Right atrium auricular region (tissue), 2 donors: Measurements from ENCODE around the gene SUN2. TPM values are rescaled to one million over a fixed set of nuclear protein-coding genes. Genes with fewer than 3 reads are reported as not detected.

Experiments used
- DNase-seq: peaks from one replicate; pipeline ENCODE4 v3.0.0-alpha.2; 2019; ENCODE audit warnings: low spot score
- H3K27ac ChIP-seq, 2 donors: fragments of 200-600 bp; sonication (generic); 1 replicate in 1 of 2; 2 replicates in 1 of 2; pipeline ENCODE4 v1.5.1; 2016 to 2019
- H3K27me3 ChIP-seq, 2 donors: fragments of 200-600 bp; sonication (generic); one replicate each; pipeline versions ENCODE4 v1.5.1 to v1.6.0; 2017 to 2019
- H3K36me3 ChIP-seq: fragments of 200-600 bp; sonication (generic); one replicate; pipeline ENCODE4 v1.5.1; 2016
- H3K4me1 ChIP-seq, 2 donors: fragments of 200-600 bp; sonication (generic); one replicate each; pipeline versions ENCODE4 v1.5.1 to v1.6.0; 2017 to 2019
- H3K4me3 ChIP-seq, 2 donors: fragments of 200-600 bp; sonication (generic); 1 replicate in 1 of 2; 2 replicates in 1 of 2; pipeline ENCODE4 v1.5.1; 2017 to 2019; ENCODE audit warnings: mild to moderate bottlenecking in 1 of 2, moderate library complexity in 1 of 2
- H3K9me3 ChIP-seq, 2 donors: fragments of 200-600 bp; sonication (generic); one replicate each; pipeline ENCODE4 v1.5.1; 2019
- total RNA-seq, 2 donors: library from RNA; depleted of rRNA; stranded (reverse); fragments of >200 nt; gene quantifications; one replicate each; pipeline ENCODE4 v1.1.0, GENCODE V29; 2016
- TF ChIP-seq, protein P1 (sequence below), 2 donors: fragments of 200-600 bp; sonication (generic); IDR thresholded peaks; one replicate each; pipeline ENCODE4 v1.5.1; 2019; ENCODE audit warnings: antibody characterized with exemption in 2 of 2

The SUN2 gene
- total RNA-seq, 2 donors from 2014 or later: 155 to 252 TPM

DNA sequence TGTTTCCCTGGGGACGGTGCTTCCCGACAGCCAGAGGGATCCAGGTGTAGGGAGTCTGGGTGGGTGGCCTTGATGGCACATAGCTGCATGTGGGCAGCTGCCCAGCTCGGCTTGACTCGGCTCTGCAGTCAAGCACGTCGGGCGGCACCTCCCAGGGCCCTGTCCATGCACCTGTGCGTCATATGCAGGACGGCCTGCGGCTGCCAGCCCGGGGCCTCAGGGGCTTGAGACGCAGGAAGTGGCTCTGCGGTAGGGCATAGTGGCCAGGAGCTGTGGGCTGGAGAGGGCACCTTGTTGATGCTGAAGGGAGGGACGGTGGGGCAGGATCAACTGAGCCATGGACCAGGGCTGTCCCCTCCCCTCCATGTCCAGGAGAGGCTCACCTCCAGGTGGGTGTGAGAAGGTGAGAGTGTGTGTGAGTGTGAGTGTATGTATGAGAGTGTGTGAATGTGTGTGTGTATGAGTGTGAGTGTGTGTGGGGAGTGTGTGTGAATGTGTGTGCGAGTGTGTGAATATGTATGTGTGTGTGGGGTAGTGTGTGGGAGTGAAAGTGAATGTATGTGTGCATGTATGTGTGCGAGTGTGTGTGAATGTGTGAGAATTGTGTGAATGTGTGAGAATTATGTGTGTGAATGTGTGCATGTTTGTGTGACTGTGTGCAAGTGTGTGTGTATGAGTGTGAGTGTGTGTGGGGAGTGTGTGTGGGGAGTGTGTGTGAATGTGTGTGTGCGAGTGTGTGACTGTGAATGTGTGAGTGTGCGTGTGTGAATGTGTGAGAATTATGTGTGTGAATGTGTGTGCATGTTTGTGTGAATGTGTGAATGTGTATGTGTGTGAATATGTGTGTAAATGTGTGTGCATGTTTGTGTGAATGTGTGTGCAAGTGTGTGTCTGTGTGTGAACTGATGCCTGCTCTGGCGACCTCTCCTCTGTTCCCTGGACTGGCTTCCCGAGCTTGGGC, 5.7 kb upstream of the SUN2 start:
- Histone ChIP-seq H3K9me3 (no peaks in the 10 kb centered on the region), H3K4me1 (peaks cover 0 to 10% of the 10 kb centered on the region in 2 donors), H3K27me3 (no peaks in the 10 kb centered on the region), H3K36me3 (no peaks in the 10 kb centered on the region), H3K27ac (no peak overlapping the region), H3K4me3 (no peak overlapping the region)
- TF ChIP-seq, protein P1, sequence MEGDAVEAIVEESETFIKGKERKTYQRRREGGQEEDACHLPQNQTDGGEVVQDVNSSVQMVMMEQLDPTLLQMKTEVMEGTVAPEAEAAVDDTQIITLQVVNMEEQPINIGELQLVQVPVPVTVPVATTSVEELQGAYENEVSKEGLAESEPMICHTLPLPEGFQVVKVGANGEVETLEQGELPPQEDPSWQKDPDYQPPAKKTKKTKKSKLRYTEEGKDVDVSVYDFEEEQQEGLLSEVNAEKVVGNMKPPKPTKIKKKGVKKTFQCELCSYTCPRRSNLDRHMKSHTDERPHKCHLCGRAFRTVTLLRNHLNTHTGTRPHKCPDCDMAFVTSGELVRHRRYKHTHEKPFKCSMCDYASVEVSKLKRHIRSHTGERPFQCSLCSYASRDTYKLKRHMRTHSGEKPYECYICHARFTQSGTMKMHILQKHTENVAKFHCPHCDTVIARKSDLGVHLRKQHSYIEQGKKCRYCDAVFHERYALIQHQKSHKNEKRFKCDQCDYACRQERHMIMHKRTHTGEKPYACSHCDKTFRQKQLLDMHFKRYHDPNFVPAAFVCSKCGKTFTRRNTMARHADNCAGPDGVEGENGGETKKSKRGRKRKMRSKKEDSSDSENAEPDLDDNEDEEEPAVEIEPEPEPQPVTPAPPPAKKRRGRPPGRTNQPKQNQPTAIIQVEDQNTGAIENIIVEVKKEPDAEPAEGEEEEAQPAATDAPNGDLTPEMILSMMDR (IDR thresholded peaks at IDR 0.05): no peak
- no peak for DNase-seq

DNA sequence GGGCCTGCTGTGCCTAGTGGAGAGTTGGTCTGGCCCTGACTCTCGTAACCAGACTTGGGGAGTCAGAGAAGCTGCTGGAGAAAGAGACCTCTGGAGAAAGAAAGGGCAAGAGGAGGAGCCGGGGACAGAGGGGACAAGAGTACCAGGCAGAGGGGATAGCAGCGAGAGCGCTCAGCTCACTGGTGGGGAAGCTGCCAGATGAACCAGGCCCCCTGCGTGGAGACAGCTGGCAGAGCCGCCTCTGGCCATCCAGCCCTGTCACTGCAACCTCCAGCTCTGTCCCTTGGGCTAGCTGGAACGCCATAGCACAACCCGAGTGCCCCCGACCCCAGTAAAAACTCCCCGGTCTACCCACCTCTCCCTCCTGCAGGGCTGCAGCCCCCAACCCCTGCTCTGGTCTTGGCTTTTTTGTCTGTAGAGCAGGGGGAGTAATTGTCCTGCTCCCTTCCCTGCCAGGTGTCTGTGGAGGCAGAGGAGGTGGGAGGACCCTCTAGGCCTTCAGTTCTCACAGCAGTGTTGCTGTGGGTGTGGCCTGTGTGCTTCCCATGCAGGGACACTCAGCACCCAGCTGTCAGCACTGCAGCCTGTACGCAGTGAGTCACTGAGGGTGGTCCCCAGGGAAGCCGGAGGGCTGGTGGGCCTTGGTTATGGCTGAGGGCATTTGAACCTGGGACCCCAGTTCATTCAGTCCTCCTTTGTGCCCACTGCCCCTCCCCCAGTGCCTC, 4.8 kb upstream of the SUN2 start:
- Histone ChIP-seq H3K27me3 (no peaks in the 10 kb centered on the region), H3K9me3 (no peaks in the 10 kb centered on the region), H3K36me3 (no peaks in the 10 kb centered on the region), H3K27ac (no peak overlapping the region), H3K4me3 (no peak overlapping the region), H3K4me1 (peaks cover 0 to 15% of the 10 kb centered on the region in 2 donors)
- TF ChIP-seq, protein P1 (IDR thresholded peaks at IDR 0.05): no peak
- no peak for DNase-seq

DNA sequence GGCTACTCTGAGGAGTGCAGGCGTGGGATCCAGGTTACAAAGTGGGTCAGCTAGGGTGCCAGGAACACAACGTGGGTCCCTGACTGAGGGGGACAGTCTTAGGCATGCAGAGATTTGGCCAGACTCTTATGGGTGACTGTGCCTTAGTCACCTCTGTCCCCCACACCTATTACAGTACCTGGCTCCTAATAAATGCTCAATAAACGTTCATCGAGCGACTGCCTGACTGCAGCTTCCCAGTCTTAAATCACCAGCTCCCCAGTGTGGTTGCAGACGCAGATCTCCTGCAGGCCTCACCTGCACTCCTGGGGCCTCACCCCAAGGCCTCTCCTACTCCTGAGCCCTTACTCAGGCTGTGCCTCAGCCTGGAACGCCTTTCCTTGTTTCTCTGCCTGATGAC, 3.2 kb upstream of the SUN2 start:
- no peak for DNase-seq
- Histone ChIP-seq H3K36me3 (no peaks in the 10 kb centered on the region), H3K27me3 (no peaks in the 10 kb centered on the region), H3K4me1 (peaks cover 0 to 27% of the 10 kb centered on the region in 2 donors), H3K9me3 (no peaks in the 10 kb centered on the region), H3K4me3 (no peak overlapping the region), H3K27ac (no peak overlapping the region)
- TF ChIP-seq, protein P1 (IDR thresholded peaks at IDR 0.05): no peak

DNA sequence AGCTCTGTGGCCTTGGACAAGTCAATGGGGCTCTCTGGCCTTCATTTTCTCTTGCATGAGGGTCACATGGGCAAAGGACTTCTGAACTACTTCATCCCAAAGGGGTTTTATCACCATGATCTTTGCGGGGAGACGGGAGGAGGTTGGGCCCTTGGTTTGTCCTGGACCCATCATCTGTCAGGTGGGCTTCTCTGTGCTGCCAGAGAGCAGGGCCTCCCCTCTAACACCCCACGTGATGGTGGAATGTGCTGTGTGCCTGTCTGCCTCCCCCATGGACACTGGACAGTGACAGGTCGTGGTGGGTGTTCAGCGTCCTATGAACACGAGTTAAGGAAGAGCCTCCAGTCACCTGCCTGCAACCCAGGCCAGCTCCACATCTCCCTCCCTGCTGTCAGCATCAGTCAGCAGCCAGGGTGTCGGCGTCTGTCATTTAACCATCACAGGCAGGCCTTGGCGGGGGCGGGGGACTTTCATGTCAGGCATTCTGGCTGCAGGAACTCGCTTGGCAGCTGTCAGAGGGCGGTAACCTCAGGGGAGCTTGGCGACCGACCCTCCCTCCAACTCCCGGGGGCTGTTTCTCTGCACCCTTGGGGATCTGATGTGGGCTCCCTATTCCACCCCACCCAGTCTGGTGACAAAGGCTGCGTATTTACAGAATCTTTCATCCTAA, 2.6 kb upstream of the SUN2 start:
- no peak overlapping the region for H3K4me3 ChIP-seq
- no peaks in the 10 kb centered on the region for H3K27me3 ChIP-seq
- H3K4me1 ChIP-seq: peaks cover 0 to 33% of the 10 kb centered on the region in 2 donors
- no peak for DNase-seq
- H3K27ac ChIP-seq: no peak overlapping the region
- H3K36me3 ChIP-seq: no peaks in the 10 kb centered on the region
- TF ChIP-seq, protein P1 (IDR thresholded peaks at IDR 0.05): no peak
- H3K9me3 ChIP-seq: no peaks in the 10 kb centered on the region

DNA sequence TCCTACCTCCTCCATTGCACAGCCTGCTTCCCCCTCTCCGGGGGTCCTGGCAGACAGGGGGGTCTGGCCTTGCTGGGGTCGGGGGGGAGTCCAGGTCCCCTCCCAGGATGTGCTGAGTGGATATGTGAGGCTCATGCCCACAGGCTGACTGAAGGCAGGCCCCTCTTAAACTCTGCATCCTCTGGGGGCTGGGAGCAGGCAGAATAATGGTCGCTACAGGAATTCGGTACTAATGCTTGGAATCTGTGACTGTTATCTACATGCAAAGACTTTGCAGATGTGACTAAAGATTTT, 1.6 kb upstream of the SUN2 start:
- no peak overlapping the region for H3K27ac ChIP-seq

More for the DNA sequence above, 1.6 kb upstream of the SUN2 start:
- DNase-seq: no peak
- Histone ChIP-seq H3K9me3 (no peaks in the 10 kb centered on the region), H3K36me3 (peaks cover 2% of the 10 kb centered on the region), H3K27me3 (no peaks in the 10 kb centered on the region), H3K4me1 (peaks cover 0 to 40% of the 10 kb centered on the region in 2 donors), H3K4me3 (no peak overlapping the region)
- TF ChIP-seq, protein P1 (IDR thresholded peaks at IDR 0.05): no peak
